T-helper 1 cell (primary cell): ENCODE data around the gene OPRL1.

Experiments used
- DNase-seq, 5 donors: peaks; one replicate each; pipeline ENCODE4 v3.0.0-alpha.2; 2012 to 2020

The OPRL1 gene

DNA sequence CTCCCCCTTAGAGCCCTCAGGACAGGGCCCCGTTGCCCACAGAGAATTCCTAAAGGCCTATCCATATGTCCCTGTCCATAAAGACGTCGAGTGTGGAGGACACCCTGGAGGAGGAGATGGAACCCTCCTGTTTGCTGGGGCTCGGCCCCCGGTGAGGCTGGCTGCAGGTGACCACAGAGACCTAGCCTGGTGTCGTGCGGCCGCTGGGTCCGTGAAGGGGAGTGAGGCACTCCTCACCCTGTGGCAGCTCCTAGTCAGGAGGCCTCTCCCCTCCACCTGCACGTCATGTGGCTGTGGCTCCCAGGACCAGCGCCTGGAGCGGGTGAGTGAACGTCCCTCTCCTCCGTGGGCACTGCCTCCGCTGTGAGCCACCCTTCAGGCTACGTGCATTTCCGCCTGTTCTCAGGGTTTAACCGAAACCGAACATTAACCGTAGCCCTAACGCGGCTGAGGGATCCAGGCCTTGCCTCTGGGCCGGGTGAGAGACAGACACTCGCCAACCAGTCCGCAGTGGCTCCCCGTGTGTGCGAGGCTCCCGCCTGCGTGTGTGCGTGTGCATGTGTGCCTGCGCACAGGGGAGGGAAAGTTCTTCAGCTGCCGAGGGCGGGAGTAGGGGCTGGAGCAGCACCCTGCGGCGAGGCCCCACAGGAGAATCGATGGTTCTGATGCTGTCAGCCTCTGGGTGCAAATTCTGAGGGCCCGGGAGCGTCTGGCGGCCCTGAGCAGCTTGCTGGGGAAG, 22.8 kb upstream of the OPRL1 start:
- DNase-seq: peak in 1 of 5 donors; percentile 56

DNA sequence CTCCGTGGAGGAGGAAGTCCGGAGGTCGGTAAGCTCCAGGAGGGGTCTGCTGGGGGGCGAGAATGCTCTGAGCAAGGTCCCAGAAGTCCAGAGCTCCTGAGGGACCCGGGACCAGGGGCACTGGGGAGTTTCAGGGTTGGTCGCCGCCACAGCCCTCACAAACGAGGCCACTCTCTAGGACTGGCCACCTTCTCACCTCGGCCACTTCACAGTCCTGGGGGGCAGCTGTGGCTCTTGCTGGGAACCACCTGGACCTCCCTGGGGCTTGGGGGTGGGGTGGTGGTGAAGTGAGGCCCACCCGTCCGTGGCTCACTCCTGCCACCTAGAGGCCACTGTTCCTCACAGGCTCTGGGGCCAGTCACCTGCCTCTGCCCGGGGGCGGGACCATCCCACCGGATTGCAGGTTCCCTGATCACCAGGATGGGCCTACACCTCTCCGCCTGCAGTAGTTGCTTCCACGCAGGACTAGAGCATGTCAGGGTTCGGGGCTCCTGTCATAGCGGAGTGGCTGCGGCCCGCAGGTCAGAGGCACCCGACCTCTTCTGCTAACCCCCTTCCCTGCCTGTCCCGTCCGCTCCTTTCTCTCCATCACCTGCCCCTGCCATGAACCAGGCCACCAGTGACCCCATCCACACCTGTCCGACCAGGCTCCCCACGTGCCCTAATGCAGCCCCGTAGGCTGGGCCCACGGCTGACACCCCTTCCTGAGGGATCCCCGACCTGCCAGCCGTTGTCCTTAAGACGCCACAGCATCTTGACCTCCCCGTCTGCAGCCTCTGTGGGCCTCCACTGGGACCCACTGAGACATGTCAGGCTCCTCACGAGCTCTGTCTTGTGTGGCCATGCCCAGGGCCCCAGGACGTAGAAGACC, 22.0 kb upstream of the OPRL1 start:
- DNase-seq: peak; percentile 55 to 74 (median 67)

GRCh38 chr20:64058536-64058935, 21.3 kb upstream of the OPRL1 start:
- DNase-seq: no peak

- DNase-seq: no peak
Observed at GRCh38 chr20:64062276-64062595, 17.6 kb upstream of the OPRL1 start.

DNA sequence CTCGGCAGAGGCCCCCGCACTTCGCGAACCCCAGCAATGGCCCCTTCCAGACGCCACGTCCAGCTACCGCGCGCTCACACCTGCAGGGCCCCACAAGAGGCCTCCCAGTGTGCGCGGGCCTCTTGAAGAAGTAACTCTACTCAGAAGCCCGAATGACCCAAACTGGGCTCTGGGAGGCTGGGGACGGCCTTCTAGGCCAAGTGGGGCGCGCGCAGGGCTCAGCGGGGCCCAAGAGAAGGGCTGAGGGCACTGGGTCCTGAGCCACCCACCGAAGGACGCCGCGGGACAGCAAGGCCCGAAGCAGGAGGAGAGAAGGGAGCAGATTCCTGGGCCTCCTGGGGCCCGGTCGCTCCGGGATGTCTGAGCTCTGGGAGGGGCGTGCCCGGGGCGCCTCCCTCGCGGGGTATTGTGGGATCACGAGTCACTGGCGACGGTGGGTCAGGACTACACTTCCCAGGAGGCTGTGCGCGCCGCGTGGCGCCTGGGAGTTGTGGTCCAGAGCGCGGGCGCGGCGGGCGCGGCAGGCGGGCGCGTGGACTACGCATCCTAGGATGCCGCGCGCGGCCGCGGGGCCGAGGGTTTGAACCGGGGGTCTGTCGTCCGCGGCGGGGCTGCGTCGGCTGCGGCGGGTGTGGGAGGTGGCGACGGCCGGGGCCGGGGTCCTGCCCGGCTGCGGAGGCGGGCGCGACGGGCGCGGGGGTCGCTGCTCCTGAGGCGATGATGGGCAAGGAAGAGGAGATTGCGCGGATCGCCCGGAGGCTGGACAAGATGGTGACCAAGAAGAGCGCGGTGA, 17.1 kb upstream of the OPRL1 start, which contains the start of gene TCEA2:
Gene TCEA2, plus strand, starts transcription at position 603 of the 793 bp plus-strand sequence. Its CDS starts 115 bp downstream, at position 718.
- DNase-seq: peak; percentile 77 to 94 (median 89)

GRCh38 chr20:64063389-64064144, 16.3 kb upstream of the OPRL1 start:
- no peak for DNase-seq

GRCh38 chr20:64064145-64064698, 15.7 kb upstream of the OPRL1 start:
- no peak for DNase-seq

GRCh38 chr20:64065062-64065973, 14.6 kb upstream of the OPRL1 start:
- DNase-seq: no peak

- DNase-seq: peak in 4 of 5 donors; percentile 27 to 93 (median 45)
Observed at GRCh38 chr20:64065974-64066343, 13.9 kb upstream of the OPRL1 start.

- DNase-seq: no peak
Observed at GRCh38 chr20:64067005-64067632, 12.8 kb upstream of the OPRL1 start.

DNA sequence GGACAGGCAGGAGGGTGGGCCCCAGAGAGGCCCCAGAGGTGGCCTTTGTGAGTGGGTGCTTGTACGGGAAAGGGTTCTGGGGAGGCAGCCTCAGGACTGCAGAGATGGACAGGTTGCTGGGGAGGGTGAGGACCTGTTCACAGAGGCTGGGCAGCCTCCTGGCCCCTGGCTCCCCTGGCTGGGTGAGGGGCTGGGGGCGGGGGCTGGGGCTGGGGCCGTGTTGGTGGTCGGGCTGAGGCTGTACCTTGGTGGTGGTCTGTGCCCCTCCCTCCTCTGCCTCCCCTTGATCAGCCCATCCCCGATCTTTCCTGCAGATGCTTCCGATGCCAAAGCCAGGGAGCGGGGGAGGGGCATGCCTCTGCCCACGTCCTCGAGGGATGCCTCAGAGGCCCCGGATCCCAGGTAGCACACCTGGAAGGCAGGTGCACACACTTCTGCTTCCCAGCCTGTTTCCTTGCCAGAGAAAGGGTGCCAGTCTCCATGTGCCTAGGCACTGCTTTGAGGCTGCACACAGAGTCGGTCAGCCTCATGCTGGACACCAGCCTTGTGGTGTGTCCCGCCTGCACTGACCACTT, 12.1 kb upstream of the OPRL1 start:
- DNase-seq: no peak

DNA sequence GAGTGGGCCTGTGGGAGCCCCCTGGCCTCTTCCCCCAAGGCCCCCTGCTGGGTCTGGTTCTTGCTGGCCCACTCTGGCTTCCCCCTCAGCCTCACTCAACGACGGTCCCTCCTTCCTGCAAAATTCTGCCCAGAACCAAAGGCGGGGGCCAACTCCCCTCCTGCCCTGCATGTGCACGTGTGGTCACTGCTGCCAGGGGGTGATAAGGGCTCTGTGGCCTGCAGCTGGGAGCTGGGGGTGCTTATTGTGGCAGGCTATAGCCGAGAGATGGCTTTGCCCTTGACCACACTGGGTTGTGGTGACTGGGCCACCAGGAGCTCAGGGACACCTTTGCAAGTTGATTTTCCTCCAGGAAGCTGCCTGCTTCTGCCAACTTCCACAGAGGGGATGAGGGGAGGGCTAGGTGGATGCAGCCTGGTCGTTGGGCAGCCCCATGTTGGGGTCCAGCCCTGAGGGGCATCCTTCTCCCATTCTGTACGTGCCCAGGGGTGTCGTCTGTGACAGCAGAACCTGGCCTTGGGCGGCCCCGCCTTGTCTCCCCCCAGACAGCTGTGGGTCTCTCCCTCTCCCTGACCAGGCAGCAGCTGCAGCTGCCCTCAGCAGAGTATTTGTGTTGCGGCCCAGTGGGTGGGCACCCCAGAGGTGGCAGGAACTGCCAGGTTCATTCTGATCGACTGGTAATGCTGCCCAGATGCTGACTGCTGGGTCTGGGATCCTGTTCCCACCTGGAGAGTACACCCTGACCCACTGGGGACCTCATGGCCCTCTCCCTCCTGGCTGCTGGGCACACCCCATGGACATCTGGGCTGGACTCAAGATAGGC, 11.3 kb upstream of the OPRL1 start:
- no peak for DNase-seq

DNA sequence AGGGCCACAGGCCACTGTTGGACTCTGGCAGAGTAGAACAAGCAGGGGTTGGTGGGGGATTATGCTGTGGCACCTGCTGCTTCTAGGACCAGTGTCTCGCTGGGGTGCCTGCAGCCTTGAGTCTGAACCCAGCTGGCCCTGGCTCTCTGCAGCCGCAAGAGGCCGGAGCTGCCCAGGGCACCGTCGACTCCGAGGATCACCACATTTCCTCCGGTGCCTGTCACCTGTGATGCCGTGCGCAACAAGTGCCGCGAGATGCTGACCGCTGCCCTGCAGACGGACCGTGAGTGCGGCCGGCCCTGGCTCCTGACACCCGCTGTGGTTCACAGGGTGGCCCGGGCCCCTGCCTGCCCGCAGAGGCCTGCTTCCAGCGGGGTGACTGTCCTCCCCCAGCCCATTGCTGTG, 10.7 kb upstream of the OPRL1 start:
- DNase-seq: no peak

DNA sequence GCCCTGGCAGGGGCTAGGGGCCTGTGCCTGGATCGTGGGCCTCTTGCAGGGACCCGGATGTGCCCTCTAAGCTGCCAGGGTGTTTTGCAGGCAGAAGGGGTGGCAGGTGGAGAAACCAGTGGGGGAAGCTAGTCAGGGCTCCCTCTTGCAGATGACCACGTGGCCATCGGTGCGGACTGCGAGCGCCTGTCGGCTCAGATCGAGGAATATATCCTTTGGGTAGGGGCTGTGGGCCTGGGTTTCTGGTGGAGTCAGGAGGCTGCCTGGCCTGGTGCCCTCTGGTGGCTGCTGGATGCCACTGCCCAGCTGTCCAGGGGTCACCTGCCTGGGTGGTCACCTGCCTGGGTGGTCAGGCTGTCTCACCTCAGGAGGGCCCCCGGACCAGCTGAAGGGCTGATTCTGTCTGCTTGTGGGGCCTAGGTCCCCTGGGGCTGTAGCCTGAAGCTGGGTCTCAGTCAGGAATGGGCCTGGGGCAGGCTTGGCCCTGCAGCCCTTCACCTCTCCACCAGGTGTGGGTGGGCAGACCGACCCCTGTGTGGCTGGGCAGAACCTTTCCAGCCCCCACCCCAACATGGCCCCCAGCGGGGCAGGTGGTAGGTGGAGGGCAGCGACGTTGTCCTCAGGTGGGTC, 10.2 kb upstream of the OPRL1 start:
- DNase-seq: peak in 1 of 5 donors; percentile 31

DNA sequence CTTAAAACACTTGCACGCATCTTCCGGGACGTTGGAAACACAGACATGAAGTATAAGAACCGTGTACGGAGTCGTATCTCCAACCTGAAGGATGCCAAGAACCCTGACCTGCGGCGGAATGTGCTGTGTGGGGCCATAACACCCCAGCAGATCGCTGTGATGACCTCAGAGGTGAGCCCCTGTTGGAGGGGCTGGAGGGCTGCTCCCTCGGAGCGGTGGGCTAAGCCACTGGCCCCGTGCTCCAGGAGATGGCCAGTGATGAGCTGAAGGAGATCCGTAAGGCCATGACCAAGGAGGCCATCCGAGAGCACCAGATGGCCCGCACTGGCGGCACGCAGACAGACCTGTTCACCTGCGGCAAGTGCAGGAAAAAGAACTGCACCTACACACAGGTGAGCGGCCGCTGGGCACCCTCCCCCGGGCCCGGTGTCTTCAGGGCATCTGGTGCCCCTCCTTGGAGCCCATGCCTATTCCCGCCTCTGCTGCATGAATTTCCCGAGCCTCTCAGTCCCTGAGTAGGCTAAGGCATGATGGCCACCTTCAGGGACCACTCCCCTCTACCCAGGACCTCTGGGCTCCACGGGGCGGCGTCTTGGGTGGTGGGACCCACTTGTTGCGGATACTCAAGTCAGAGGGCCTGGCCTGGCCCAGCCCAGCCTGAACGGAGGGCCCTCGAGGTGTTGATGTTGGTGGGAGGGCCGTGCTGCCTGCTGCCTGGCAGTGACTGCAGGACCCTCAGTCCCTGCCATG, 9.5 kb upstream of the OPRL1 start:
- DNase-seq: no peak

DNA sequence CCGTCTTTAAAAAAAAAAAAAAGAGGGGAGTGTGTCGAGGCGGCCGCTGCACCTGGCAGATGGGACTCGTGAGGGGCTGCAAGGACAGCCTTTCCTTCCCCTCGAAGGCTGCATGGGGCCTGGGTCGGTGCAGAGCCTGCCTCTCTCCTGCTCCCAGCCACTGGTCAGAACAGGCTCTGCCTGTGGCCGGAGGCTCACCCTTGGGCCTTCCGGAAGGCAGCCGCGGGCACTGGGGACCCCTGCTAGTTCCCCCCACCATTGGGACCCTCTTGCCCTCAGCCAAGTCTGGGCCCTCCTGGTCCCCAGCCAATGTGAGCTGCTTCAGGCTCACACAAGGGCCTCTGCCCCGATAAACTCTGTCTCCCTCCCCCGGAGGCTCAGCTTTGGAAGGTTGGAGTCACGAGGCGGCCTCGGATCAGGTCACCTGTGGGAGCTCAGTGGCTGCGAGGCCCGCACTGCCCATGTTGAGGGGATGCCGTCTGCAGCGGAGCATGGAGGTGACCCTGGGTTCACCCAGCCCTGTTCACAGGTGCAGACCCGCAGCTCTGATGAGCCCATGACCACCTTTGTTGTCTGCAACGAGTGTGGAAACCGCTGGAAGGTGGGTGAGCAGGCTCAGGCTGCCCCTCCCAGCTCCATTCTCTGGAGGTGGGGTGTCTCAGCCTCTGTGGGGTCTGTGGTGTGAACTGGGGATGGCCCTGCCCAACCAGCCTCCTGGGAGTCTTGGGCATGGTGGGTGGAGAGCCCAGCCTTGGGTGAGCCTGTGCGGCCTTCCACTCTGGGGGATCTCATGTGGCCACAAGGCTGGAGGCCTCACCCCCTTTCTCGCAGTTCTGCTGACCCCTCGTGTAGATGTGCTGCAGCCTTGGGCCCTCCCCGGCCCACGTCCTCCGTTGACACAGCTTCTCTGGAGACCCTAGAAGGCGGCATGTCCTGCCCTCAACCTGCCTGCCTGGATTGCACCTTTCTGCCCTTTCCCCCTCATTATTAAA, 8.2 kb upstream of the OPRL1 start:
- DNase-seq: no peak
